PC-3 (cell line): ENCODE results near the gene TAGLN3. TPM values are rescaled to one million over a fixed set of nuclear protein-coding genes. Genes with fewer than 3 reads are reported as not detected.

Source experiments
- ATAC-seq: fragments of 200-7000 bp; cut with Tn5 transposase; 2 replicates; pipeline ENCODE4 v1.9.1; 2020; ENCODE audit warnings: mild to moderate bottlenecking, moderate library complexity
- BruUV-seq: library from RNA; stranded (reverse); fragments of 400-500 nt; replicated peaks from 2 replicates; lab custom pipeline; 2021; lab: Mats Ljungman, UMichigan
- CTCF ChIA-PET: fragments of 300-600 bp; sonication (Branson Sonifier 250); formaldehyde crosslinking; loops from one replicate; lab custom pipeline; 2022; ENCODE audit warnings: antibody characterized with exemption; lab: Charles Lee
- POLR2A ChIA-PET: fragments of 300-600 bp; sonication (Branson Sonifier 250); formaldehyde crosslinking; loops from one replicate; lab custom pipeline; 2022; ENCODE audit warnings: antibody characterized with exemption; ENCODE audit not compliant: unreplicated experiment; lab: Charles Lee
- DNase-seq: peaks from one replicate; pipeline ENCODE4 v3.0.0-alpha.2; 2015
- H2AFZ ChIP-seq: fragments of 300-600 bp; sonication (generic); 2 replicates; pipeline ENCODE4 v1.6.0; 2016; ENCODE audit warnings: antibody characterized with exemption, low read length
- H3F3A ChIP-seq: fragments of 300-600 bp; sonication (generic); one replicate; pipeline ENCODE4 v1.6.0; 2017; ENCODE audit warnings: antibody characterized with exemption, low read length, control low read depth, mild to moderate bottlenecking; ENCODE audit not compliant: unreplicated experiment
- H3K27ac ChIP-seq: fragments of 300-600 bp; sonication (generic); 2 replicates; pipeline ENCODE4 v1.5.1; 2016; ENCODE audit warnings: mild to moderate bottlenecking, low read length
- H3K27me3 ChIP-seq: fragments of 300-600 bp; sonication (generic); 2 replicates; pipeline ENCODE4 v1.6.1; 2016; ENCODE audit warnings: low read length, mixed read lengths
- H3K36me3 ChIP-seq: fragments of 300-600 bp; sonication (generic); 2 replicates; pipeline ENCODE4 v1.6.1; 2016; ENCODE audit warnings: low read depth, mixed run types, low read length, mixed read lengths
- H3K4me1 ChIP-seq: fragments of 300-600 bp; sonication (generic); 2 replicates; pipeline ENCODE4 v1.5.1; 2016; ENCODE audit warnings: low read length; ENCODE audit not compliant: insufficient read depth
- H3K4me2 ChIP-seq: fragments of 300-600 bp; sonication (generic); 2 replicates; pipeline ENCODE4 v1.6.0; 2016; ENCODE audit warnings: low read length
- H3K4me3 ChIP-seq: fragments of 300-600 bp; sonication (generic); 2 replicates; pipeline ENCODE4 v1.5.1; 2016; ENCODE audit warnings: mild to moderate bottlenecking, low read length, mixed read lengths
- H3K79me2 ChIP-seq: fragments of 300-600 bp; sonication (generic); 2 replicates; pipeline ENCODE4 v1.6.1; 2017; ENCODE audit warnings: low read length, mixed read lengths
- H3K9ac ChIP-seq: fragments of 300-600 bp; sonication (generic); 2 replicates; pipeline ENCODE4 v1.6.0; 2016; ENCODE audit warnings: mild to moderate bottlenecking, low read length
- H3K9me2 ChIP-seq: fragments of 300-600 bp; sonication (generic); replicated peaks from 2 replicates; pipeline ENCODE4 v1.6.1; 2016; ENCODE audit warnings: mixed run types, low read length, mixed read lengths
- H3K9me3 ChIP-seq: fragments of 300-600 bp; sonication (generic); 2 replicates; pipeline ENCODE4 v1.6.1; 2016; ENCODE audit warnings: low read length, mixed read lengths
- H4K20me1 ChIP-seq: fragments of 300-600 bp; sonication (generic); 2 replicates; pipeline ENCODE4 v1.6.1; 2016; ENCODE audit warnings: low read length, mixed read lengths
- EZH2 ChIP-seq: fragments of 300-600 bp; sonication (generic); IDR thresholded peaks from one replicate; pipeline ENCODE4 v1.6.1; 2017; ENCODE audit warnings: antibody characterized with exemption, mild to moderate bottlenecking, low read length; ENCODE audit not compliant: unreplicated experiment
- EZH2phosphoT487 ChIP-seq: fragments of 300-600 bp; sonication (generic); IDR thresholded peaks from 2 replicates; pipeline ENCODE4 v1.6.1; 2018; ENCODE audit warnings: mild to moderate bottlenecking, antibody characterized with exemption, low read length, borderline replicate concordance
- intact Hi-C: fragments of 100-400 bp; cut with micrococcal nuclease; formaldehyde crosslinking; loops from 2 replicates; pipeline ENCODE4 v1.9.0; 2023
- total RNA-seq: library from RNA; depleted of rRNA; stranded (reverse); fragments of >200 nt; gene quantifications from 2 replicates; pipeline ENCODE4 v1.2.3, GENCODE V29; 2014
- TF ChIP-seq, protein P1 (sequence below): fragments of 300-600 bp; sonication (generic); conservative IDR thresholded peaks from 2 replicates; pipeline ENCODE4 v1.5.1; 2017; ENCODE audit warnings: antibody characterized with exemption, low read depth, mild to moderate bottlenecking, low read length

TAGLN3 gene
- total RNA-seq, 1 experiment from 2014 or later, result 4.3 TPM

GRCh38 chr3:112012205-112012992, 13.7 kb downstream of the TAGLN3 start:
- no TSS peak for BruUV-seq
- H3K4me1 ChIP-seq, result peaks cover 11% of the 10 kb centered on the region; the same call in 1 of the 2 replicates
- no peak overlapping the region for H3K27ac ChIP-seq
- H3K36me3 ChIP-seq, result no peaks in the 10 kb centered on the region
- no peak for TF ChIP-seq EZH2phosphoT487
- TF ChIP-seq, protein P1, sequence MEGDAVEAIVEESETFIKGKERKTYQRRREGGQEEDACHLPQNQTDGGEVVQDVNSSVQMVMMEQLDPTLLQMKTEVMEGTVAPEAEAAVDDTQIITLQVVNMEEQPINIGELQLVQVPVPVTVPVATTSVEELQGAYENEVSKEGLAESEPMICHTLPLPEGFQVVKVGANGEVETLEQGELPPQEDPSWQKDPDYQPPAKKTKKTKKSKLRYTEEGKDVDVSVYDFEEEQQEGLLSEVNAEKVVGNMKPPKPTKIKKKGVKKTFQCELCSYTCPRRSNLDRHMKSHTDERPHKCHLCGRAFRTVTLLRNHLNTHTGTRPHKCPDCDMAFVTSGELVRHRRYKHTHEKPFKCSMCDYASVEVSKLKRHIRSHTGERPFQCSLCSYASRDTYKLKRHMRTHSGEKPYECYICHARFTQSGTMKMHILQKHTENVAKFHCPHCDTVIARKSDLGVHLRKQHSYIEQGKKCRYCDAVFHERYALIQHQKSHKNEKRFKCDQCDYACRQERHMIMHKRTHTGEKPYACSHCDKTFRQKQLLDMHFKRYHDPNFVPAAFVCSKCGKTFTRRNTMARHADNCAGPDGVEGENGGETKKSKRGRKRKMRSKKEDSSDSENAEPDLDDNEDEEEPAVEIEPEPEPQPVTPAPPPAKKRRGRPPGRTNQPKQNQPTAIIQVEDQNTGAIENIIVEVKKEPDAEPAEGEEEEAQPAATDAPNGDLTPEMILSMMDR, result no peak
- ChIA-PET POLR2A (no interaction called here), CTCF (interaction anchor here (0.5 to 3.2 kb wide), 7 partner anchors 13 to 152 kb away, joined by 3 to 46 read pairs (median 14); partner anchors contain the start of genes ABHD10 and TAGLN3)
- no peak overlapping the region for H3K4me3 ChIP-seq
- H3K79me2 ChIP-seq, result no peaks in the 10 kb centered on the region
- no peaks in the 10 kb centered on the region for H3K9me3 ChIP-seq
- DNase-seq (no peak), ATAC-seq (no peak)
- no peaks in the 10 kb centered on the region for H3F3A ChIP-seq
- no peak overlapping the region for H3K4me2 ChIP-seq
- H3K27me3 ChIP-seq, result no peaks in the 10 kb centered on the region
- H2AFZ ChIP-seq, result peak overlapping the region; percentile 80
- H3K9ac ChIP-seq, result no peak overlapping the region
- H4K20me1 ChIP-seq, result no peaks in the 10 kb centered on the region
- no peaks in the 10 kb centered on the region for H3K9me2 ChIP-seq
- intact Hi-C loops, result loop anchor here (2.0 kb wide), 2 partner anchors 148 to 296 kb away; no protein-coding TSS in a partner anchor

DNA sequence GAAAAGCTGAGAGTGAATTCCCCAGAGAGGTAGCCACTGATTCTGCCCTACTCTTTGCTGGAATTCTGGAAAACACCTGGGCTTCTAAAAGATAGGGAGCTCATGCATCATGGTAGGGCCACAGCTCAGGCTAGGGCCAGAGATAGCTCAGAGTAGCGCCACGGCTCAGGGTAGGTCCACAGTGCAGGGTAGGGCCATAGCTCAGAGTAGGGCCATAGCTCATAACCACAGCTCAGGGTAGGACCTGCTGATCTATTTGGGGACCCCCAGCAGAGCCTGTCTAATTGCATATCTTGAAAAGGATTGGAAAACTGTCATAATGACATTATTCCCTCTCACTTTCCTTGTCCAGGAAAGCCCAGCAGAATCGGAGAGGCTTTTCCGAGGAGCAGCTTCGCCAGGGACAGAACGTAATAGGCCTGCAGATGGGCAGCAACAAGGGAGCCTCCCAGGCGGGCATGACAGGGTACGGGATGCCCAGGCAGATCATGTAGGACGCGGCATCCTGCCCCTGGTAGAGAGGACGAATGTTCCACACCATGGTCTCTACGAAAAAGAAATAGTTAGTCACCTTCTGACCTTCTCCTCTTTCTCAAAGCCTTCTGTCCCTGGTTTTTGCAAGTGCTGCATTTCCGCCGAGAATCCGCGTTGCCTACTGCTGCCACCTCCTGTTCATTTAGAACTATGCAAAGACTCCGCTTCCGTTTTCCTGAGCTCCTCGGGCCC, 14.5 kb downstream of the TAGLN3 start:
- Histone ChIP-seq H4K20me1 (no peaks in the 10 kb centered on the region), H3K9me2 (no peaks in the 10 kb centered on the region), H3F3A (no peaks in the 10 kb centered on the region), H3K4me1 (0 out of 2 replicates have a peak, but pooled peaks cover 5% of the 10 kb centered on the region), H3K4me2 (peak overlapping the region; percentile 32; the same call in 1 of the 2 replicates), H3K9ac (no peak overlapping the region), H2AFZ (peak overlapping the region; percentile 80), H3K36me3 (no peaks in the 10 kb centered on the region), H3K79me2 (no peaks in the 10 kb centered on the region), H3K27ac (no peak overlapping the region), H3K9me3 (no peaks in the 10 kb centered on the region), H3K27me3 (no peaks in the 10 kb centered on the region), H3K4me3 (no peak overlapping the region)
- POLR2A ChIA-PET, result interaction anchor here (0.7 kb wide), 1 partner anchor 128 kb away, joined by 3 read pairs; no protein-coding TSS in a partner anchor
- DNase-seq, result peak; percentile 86
- no TSS peak for BruUV-seq
- intact Hi-C loops, result loop anchor here (1.0 to 2.0 kb wide), 4 partner anchors 24 to 296 kb away; no protein-coding TSS in a partner anchor
- CTCF ChIA-PET, result interaction anchor here (0.5 to 3.2 kb wide), 22 partner anchors 9 to 344 kb away, joined by 3 to 46 read pairs (median 4); partner anchors contain the start of genes ABHD10 and TAGLN3
- TF ChIP-seq EZH2phosphoT487 (no peak), EZH2 (no peak)
- TF ChIP-seq, protein P1, result peak; percentile 85
- peak; percentile 85 for ATAC-seq
